HEK293 (cell line): ENCODE results near the gene EVI5L.

Source experiments
- KLF16 ChIP-seq: fragments of 450-650 bp; formaldehyde crosslinking; IDR thresholded peaks from 2 replicates; pipeline ENCODE4 v1.5.1; 2017; ENCODE audit warnings: missing biosample characterization, missing genetic modification characterization
- ZBTB7A ChIP-seq: fragments of 450-650 bp; formaldehyde crosslinking; IDR thresholded peaks from 2 replicates; pipeline ENCODE4 v1.5.1; 2016; ENCODE audit warnings: low read depth, missing biosample characterization, missing genetic modification characterization
- TF ChIP-seq, protein P1 (sequence below): fragments of 450-650 bp; formaldehyde crosslinking; IDR thresholded peaks from 2 replicates; pipeline ENCODE4 v1.5.1; 2016; ENCODE audit warnings: missing biosample characterization, missing genetic modification characterization
- TF ChIP-seq, protein P2 (sequence below): fragments of 450-650 bp; formaldehyde crosslinking; IDR thresholded peaks from 2 replicates; pipeline ENCODE4 v1.5.1; 2016; ENCODE audit warnings: missing biosample characterization, missing genetic modification characterization

GRCh38 chr19:7895565-7895964 lies 65.5 kb downstream of the EVI5L start:
- TF ChIP-seq, protein P1, sequence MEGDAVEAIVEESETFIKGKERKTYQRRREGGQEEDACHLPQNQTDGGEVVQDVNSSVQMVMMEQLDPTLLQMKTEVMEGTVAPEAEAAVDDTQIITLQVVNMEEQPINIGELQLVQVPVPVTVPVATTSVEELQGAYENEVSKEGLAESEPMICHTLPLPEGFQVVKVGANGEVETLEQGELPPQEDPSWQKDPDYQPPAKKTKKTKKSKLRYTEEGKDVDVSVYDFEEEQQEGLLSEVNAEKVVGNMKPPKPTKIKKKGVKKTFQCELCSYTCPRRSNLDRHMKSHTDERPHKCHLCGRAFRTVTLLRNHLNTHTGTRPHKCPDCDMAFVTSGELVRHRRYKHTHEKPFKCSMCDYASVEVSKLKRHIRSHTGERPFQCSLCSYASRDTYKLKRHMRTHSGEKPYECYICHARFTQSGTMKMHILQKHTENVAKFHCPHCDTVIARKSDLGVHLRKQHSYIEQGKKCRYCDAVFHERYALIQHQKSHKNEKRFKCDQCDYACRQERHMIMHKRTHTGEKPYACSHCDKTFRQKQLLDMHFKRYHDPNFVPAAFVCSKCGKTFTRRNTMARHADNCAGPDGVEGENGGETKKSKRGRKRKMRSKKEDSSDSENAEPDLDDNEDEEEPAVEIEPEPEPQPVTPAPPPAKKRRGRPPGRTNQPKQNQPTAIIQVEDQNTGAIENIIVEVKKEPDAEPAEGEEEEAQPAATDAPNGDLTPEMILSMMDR: no peak
- TF ChIP-seq, protein P2, sequence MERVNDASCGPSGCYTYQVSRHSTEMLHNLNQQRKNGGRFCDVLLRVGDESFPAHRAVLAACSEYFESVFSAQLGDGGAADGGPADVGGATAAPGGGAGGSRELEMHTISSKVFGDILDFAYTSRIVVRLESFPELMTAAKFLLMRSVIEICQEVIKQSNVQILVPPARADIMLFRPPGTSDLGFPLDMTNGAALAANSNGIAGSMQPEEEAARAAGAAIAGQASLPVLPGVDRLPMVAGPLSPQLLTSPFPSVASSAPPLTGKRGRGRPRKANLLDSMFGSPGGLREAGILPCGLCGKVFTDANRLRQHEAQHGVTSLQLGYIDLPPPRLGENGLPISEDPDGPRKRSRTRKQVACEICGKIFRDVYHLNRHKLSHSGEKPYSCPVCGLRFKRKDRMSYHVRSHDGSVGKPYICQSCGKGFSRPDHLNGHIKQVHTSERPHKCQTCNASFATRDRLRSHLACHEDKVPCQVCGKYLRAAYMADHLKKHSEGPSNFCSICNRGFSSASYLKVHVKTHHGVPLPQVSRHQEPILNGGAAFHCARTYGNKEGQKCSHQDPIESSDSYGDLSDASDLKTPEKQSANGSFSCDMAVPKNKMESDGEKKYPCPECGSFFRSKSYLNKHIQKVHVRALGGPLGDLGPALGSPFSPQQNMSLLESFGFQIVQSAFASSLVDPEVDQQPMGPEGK: no peak
- TF ChIP-seq KLF16 (tag by site-specific recombination): no peak
- TF ChIP-seq ZBTB7A (tag by site-specific recombination): no peak
